KMS-11 (cell line): ENCODE results near the gene TPRN.

ENCODE experiments used
- H2AFZ ChIP-seq: fragments of 200-600 bp; sonication (generic); 2 replicates; pipeline ENCODE4 v1.6.1; 2016; ENCODE audit warnings: antibody characterized with exemption, mixed run types, low read depth
- H3K27ac ChIP-seq: fragments of 200-600 bp; sonication (generic); 2 replicates; pipeline ENCODE4 v1.6.1; 2016; ENCODE audit warnings: mild to moderate bottlenecking, mixed run types
- H3K27me3 ChIP-seq: fragments of 200-600 bp; sonication (generic); 2 replicates; pipeline ENCODE4 v1.6.1; 2017; ENCODE audit warnings: mild to moderate bottlenecking, low read depth, mixed run types, moderate library complexity; ENCODE audit not compliant: insufficient read depth
- H3K36me3 ChIP-seq: fragments of 200-600 bp; sonication (generic); 2 replicates; pipeline ENCODE4 v1.6.1; 2017; ENCODE audit warnings: mild to moderate bottlenecking, mixed run types; ENCODE audit not compliant: insufficient read depth
- H3K4me1 ChIP-seq: fragments of 200-600 bp; sonication (generic); 2 replicates; pipeline ENCODE4 v1.6.1; 2016; ENCODE audit warnings: mild to moderate bottlenecking, low read depth, mixed run types; ENCODE audit not compliant: poor library complexity, severe bottlenecking
- H3K4me2 ChIP-seq: fragments of 200-600 bp; sonication (generic); 2 replicates; pipeline ENCODE4 v1.7.0; 2016; ENCODE audit warnings: mild to moderate bottlenecking, mixed run types
- H3K4me3 ChIP-seq: fragments of 200-600 bp; sonication (generic); IDR thresholded peaks from 2 replicates; pipeline ENCODE4 v1.6.1; 2017; ENCODE audit warnings: low read depth, low read length, mixed read lengths; ENCODE audit not compliant: insufficient read depth
- H3K79me2 ChIP-seq: fragments of 200-600 bp; sonication (generic); 2 replicates; pipeline ENCODE4 v1.6.1; 2016; ENCODE audit warnings: low read depth, mixed run types; ENCODE audit not compliant: insufficient read depth
- H3K9ac ChIP-seq: fragments of 200-600 bp; sonication (generic); 2 replicates; pipeline ENCODE4 v1.6.1; 2016; ENCODE audit warnings: mild to moderate bottlenecking, mixed run types
- H4K20me1 ChIP-seq: fragments of 200-600 bp; sonication (generic); 2 replicates; pipeline ENCODE4 v1.6.1; 2016; ENCODE audit warnings: mild to moderate bottlenecking, mixed run types; ENCODE audit not compliant: insufficient read depth
- TF ChIP-seq, protein P1 (sequence below): fragments of 200-600 bp; sonication (generic); conservative IDR thresholded peaks from 2 replicates; pipeline ENCODE4 v1.6.1; 2017; ENCODE audit warnings: low read depth, mild to moderate bottlenecking, antibody characterized with exemption, low read length, moderate library complexity, mixed read lengths

TPRN gene

GRCh38 chr9:137216188-137216965 lies 15.8 kb upstream of the TPRN start:
- Histone ChIP-seq H3K9ac (no peak overlapping the region), H3K79me2 (no peaks in the 10 kb centered on the region), H3K27ac (no peak overlapping the region), H2AFZ (no peak overlapping the region), H3K4me3 (no peak overlapping the region), H3K36me3 (no peaks in the 10 kb centered on the region), H3K4me1 (no peaks in the 10 kb centered on the region), H3K27me3 (no peaks in the 10 kb centered on the region), H3K4me2 (no peak overlapping the region), H4K20me1 (no peaks in the 10 kb centered on the region)
- TF ChIP-seq, protein P1, sequence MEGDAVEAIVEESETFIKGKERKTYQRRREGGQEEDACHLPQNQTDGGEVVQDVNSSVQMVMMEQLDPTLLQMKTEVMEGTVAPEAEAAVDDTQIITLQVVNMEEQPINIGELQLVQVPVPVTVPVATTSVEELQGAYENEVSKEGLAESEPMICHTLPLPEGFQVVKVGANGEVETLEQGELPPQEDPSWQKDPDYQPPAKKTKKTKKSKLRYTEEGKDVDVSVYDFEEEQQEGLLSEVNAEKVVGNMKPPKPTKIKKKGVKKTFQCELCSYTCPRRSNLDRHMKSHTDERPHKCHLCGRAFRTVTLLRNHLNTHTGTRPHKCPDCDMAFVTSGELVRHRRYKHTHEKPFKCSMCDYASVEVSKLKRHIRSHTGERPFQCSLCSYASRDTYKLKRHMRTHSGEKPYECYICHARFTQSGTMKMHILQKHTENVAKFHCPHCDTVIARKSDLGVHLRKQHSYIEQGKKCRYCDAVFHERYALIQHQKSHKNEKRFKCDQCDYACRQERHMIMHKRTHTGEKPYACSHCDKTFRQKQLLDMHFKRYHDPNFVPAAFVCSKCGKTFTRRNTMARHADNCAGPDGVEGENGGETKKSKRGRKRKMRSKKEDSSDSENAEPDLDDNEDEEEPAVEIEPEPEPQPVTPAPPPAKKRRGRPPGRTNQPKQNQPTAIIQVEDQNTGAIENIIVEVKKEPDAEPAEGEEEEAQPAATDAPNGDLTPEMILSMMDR = no peak

GRCh38 chr9:137215196-137215986 lies 14.8 kb upstream of the TPRN start:
- H3K27me3 ChIP-seq = no peaks in the 10 kb centered on the region
- H2AFZ ChIP-seq = no peak overlapping the region
- H3K4me3 ChIP-seq = no peak overlapping the region
- H3K36me3 ChIP-seq = no peaks in the 10 kb centered on the region
- TF ChIP-seq, protein P1 = no peak
- no peaks in the 10 kb centered on the region for H3K4me1 ChIP-seq
- H3K4me2 ChIP-seq = no peak overlapping the region
- H3K9ac ChIP-seq = no peak overlapping the region
- H4K20me1 ChIP-seq = no peaks in the 10 kb centered on the region
- no peak overlapping the region for H3K27ac ChIP-seq
- H3K79me2 ChIP-seq = no peaks in the 10 kb centered on the region

- Histone ChIP-seq H3K4me3 (no peak overlapping the region), H2AFZ (no peak overlapping the region), H3K4me2 (no peak overlapping the region), H3K27ac (no peak overlapping the region), H3K79me2 (no peaks in the 10 kb centered on the region), H3K36me3 (no peaks in the 10 kb centered on the region), H3K9ac (no peak overlapping the region), H3K27me3 (no peaks in the 10 kb centered on the region), H3K4me1 (no peaks in the 10 kb centered on the region), H4K20me1 (no peaks in the 10 kb centered on the region)
- TF ChIP-seq, protein P1 = no peak
Measured at GRCh38 chr9:137214620-137215019, 14.1 kb upstream of the TPRN start.

GRCh38 chr9:137213160-137214060 lies 12.9 kb upstream of the TPRN start:
- Histone ChIP-seq H3K9ac (no peak overlapping the region), H4K20me1 (no peaks in the 10 kb centered on the region), H3K27ac (no peak overlapping the region), H3K4me2 (no peak overlapping the region), H3K36me3 (no peaks in the 10 kb centered on the region), H3K79me2 (no peaks in the 10 kb centered on the region), H3K4me1 (no peaks in the 10 kb centered on the region), H3K27me3 (no peaks in the 10 kb centered on the region), H2AFZ (no peak overlapping the region), H3K4me3 (no peak overlapping the region)
- TF ChIP-seq, protein P1 = no peak
